ENCODE results near the gene ENTR1.

The ENTR1 gene

DNA sequence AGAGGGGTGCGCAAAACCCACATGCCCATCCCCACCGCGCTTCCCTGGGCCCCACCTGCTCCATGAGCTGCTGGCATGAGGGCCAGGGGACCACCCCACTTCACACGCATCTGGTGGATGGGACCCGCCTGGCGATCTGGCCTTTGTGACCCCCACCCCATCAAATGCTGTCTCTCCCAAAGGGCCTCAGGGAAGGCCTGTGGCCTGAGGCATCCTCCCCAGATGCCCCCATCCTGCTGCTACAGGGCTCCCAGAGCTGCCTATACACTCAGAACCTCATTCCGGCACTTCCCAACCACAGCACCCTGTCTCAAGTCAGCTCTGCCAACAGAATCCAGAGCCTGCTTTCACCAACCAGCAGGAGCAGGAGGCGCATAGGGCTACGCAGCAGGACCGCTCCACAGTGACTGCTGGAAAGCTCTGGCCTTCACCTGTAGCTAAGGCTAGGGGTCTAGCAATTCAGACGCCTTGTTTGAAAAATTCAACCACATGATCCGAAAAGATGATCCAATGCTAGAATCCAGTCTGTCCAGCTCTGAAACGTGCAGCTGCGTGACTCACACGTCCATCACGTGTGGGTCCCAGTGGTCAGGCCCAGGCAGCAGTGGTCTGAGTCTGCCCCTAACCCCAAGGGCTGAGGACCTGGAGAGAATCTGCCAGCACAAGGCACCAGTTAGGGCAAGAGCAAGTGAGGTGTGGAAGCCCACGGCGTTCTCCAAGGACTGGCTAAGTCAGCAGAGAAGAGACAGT is 9.1 kb downstream of the ENTR1 start:
- TF ChIP-seq, protein P1, sequence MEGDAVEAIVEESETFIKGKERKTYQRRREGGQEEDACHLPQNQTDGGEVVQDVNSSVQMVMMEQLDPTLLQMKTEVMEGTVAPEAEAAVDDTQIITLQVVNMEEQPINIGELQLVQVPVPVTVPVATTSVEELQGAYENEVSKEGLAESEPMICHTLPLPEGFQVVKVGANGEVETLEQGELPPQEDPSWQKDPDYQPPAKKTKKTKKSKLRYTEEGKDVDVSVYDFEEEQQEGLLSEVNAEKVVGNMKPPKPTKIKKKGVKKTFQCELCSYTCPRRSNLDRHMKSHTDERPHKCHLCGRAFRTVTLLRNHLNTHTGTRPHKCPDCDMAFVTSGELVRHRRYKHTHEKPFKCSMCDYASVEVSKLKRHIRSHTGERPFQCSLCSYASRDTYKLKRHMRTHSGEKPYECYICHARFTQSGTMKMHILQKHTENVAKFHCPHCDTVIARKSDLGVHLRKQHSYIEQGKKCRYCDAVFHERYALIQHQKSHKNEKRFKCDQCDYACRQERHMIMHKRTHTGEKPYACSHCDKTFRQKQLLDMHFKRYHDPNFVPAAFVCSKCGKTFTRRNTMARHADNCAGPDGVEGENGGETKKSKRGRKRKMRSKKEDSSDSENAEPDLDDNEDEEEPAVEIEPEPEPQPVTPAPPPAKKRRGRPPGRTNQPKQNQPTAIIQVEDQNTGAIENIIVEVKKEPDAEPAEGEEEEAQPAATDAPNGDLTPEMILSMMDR (IDR thresholded peaks at IDR 0.05) = no peak
- no peak overlapping the region for H3K9ac ChIP-seq
- no peak overlapping the region for H2AFZ ChIP-seq
- no peaks in the 10 kb centered on the region for H3K79me2 ChIP-seq
- H3K36me3 ChIP-seq (ENCODE audit: control insufficient read depth, insufficient read depth, low read length) = no peaks in the 10 kb centered on the region
- no peaks in the 10 kb centered on the region for H3K9me3 ChIP-seq (ENCODE audit: control insufficient read depth, low read length)
- H3K27me3 ChIP-seq (ENCODE audit: control insufficient read depth, insufficient read depth, low read length) = no peaks in the 10 kb centered on the region
- H3K4me2 ChIP-seq (ENCODE audit: low read length) = no peak overlapping the region
- no peaks in the 10 kb centered on the region for H3K4me1 ChIP-seq
- no peak overlapping the region for H3K4me3 ChIP-seq (ENCODE audit: low read depth, low read length)
- no peak overlapping the region for H3K27ac ChIP-seq

DNA sequence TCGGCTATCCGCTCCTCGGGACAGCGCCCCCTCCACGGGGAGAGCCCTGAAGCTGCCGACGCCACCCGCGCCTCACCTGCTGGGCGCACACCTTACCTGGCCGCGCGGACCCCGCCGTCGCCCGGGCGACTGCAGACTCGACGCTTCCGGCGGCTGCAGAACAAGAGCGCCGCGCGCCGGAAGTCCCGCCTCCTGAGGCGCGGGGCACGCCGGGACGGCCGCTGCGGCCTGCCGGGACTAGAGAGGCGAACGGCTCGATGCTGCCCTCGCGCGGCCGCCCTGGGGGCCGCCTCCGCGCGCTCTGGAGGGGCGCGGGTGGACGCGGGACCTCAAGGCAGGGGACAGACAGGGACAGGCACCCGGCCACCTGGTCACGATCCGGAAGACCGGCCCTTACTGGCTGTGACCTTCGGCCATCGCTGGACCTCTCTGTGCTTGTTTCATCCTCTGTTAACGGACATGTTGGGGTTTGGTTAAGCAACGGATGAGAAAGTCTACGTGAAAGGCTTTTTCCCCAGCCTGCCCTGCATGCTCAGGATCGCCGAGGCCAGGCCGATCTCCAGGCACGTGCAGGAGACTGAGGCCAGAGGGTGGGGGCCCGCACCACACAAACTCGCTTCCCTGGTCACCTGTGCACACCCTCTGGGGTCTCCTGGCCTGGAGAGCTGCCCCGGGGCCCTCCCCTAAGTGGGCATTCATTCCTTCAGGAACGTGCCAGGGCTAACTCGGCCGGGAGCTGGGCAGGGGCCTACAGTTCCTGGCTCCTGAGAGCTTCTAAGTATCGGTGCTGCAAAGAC is 10.2 kb downstream of the ENTR1 start, which contains the start of gene SNAPC4:
Gene SNAPC4, minus strand, starts transcription at position 133 of the 797 bp plus-strand sequence. CDS start 1,742 bp downstream, outside the sequence.
- no peak within 1 kb of the TSS for H3K27ac ChIP-seq
- H3K4me2 ChIP-seq (ENCODE audit: low read length) = peak within 1 kb of the TSS; percentile 92
- H3K4me1 ChIP-seq = no peaks in the 10 kb centered on the region
- H3K79me2 ChIP-seq = no peaks in the 10 kb centered on the region
- H3K4me3 ChIP-seq (ENCODE audit: low read depth, low read length) = peak within 1 kb of the TSS; percentile 69
- H3K9ac ChIP-seq = peak within 1 kb of the TSS; percentile 28
- H3K27me3 ChIP-seq (ENCODE audit: control insufficient read depth, insufficient read depth, low read length) = no peaks in the 10 kb centered on the region
- no peaks in the 10 kb centered on the region for H3K36me3 ChIP-seq (ENCODE audit: control insufficient read depth, insufficient read depth, low read length)
- peak within 1 kb of the TSS; percentile 88 for H2AFZ ChIP-seq
- no peaks in the 10 kb centered on the region for H3K9me3 ChIP-seq (ENCODE audit: control insufficient read depth, low read length)
- TF ChIP-seq, protein P1 (IDR thresholded peaks at IDR 0.05) = peak; percentile 89

DNA sequence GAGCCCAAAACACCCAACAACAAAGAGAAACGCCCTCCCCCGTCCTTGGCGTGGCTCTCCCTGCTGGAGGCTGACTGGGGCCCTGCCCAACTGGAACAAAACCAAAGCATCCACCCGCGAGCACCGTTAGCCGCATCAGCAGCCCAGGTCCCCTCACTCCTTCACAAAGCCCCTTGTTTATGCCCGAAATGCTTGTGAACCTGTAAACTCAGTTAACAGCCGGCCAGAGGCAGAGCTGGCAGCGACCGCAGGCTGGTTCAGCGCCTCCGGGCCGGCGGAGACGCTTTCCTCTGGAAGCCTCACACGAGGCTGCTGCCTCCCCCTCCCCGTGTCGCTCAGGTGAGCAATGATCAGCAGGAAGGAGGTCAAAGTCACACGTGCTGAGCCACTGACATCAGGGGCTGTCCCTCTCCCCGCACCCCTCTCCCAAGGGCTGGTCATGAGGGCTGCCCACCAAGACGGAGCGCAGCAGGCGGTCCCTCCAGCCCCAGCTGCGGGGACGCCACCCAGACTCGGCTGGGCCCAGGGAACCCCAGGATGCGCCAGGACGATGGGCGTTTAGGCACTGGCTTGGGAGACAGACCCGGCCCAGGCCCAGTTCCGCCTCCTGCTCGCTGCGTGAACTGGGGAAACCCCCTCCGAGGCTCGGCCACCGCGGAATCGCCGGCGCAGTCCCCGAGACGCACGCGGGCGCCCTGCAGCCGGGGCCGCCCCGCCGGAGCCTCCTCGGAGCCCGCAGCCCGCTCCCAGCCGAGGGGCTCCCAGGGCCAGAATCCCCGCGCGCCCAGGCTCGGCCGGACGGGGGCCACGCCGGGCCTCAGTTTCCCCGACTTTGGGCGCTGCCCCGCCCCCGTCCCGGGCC is 11.0 kb downstream of the ENTR1 start:
- Histone ChIP-seq H3K36me3 (ENCODE audit: control insufficient read depth, insufficient read depth, low read length) (no peaks in the 10 kb centered on the region), H3K4me2 (ENCODE audit: low read length) (peak overlapping the region; percentile 92), H3K79me2 (no peaks in the 10 kb centered on the region), H3K27ac (no peak overlapping the region), H3K9ac (peak overlapping the region; percentile 28), H3K4me3 (ENCODE audit: low read depth, low read length) (peak overlapping the region; percentile 69), H2AFZ (peak overlapping the region; percentile 88), H3K4me1 (no peaks in the 10 kb centered on the region), H3K9me3 (ENCODE audit: control insufficient read depth, low read length) (no peaks in the 10 kb centered on the region), H3K27me3 (ENCODE audit: control insufficient read depth, insufficient read depth, low read length) (no peaks in the 10 kb centered on the region)
- TF ChIP-seq, protein P1 (IDR thresholded peaks at IDR 0.05) = no peak

DNA sequence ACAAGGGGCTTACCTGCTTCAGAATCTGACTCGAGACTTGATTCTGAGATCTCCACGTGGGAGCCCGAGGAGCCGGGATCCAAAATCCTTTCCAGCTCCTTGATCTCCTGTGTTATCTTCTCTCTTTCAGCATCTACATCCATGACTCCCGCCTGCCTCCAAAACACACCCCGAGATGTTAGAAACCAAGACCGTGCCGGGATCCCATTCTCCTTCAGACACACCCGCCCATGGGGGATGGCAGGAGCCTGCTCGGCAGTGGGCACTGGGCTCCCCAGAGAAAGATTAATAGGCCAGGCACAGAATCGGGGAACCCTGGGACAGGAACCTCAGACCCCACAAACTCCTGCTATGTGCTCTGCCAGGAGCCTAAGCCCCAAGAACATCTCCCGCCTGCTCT is 12.1 kb downstream of the ENTR1 start:
- Histone ChIP-seq H3K79me2 (no peaks in the 10 kb centered on the region), H3K36me3 (ENCODE audit: control insufficient read depth, insufficient read depth, low read length) (no peaks in the 10 kb centered on the region), H3K9me3 (ENCODE audit: control insufficient read depth, low read length) (no peaks in the 10 kb centered on the region), H3K4me1 (no peaks in the 10 kb centered on the region), H3K4me2 (ENCODE audit: low read length) (no peak overlapping the region), H2AFZ (no peak overlapping the region), H3K4me3 (ENCODE audit: low read depth, low read length) (no peak overlapping the region), H3K27me3 (ENCODE audit: control insufficient read depth, insufficient read depth, low read length) (no peaks in the 10 kb centered on the region), H3K9ac (no peak overlapping the region), H3K27ac (no peak overlapping the region)
- TF ChIP-seq, protein P1 (IDR thresholded peaks at IDR 0.05) = no peak
